ENCODE results near the gene TFAP2A.

GRCh38 chr6:10412461-10413261 is 2.2 kb downstream of the TFAP2A start:
- TF ChIP-seq, protein P1, sequence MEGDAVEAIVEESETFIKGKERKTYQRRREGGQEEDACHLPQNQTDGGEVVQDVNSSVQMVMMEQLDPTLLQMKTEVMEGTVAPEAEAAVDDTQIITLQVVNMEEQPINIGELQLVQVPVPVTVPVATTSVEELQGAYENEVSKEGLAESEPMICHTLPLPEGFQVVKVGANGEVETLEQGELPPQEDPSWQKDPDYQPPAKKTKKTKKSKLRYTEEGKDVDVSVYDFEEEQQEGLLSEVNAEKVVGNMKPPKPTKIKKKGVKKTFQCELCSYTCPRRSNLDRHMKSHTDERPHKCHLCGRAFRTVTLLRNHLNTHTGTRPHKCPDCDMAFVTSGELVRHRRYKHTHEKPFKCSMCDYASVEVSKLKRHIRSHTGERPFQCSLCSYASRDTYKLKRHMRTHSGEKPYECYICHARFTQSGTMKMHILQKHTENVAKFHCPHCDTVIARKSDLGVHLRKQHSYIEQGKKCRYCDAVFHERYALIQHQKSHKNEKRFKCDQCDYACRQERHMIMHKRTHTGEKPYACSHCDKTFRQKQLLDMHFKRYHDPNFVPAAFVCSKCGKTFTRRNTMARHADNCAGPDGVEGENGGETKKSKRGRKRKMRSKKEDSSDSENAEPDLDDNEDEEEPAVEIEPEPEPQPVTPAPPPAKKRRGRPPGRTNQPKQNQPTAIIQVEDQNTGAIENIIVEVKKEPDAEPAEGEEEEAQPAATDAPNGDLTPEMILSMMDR (IDR thresholded peaks at IDR 0.05), result no peak
- TF ChIP-seq POLR2A (IDR thresholded peaks at IDR 0.05), result no peak

Measured in ovary (tissue), 3 donors.